Karpas-422 (cell line): ENCODE measurements around the gene CCDC40. TPM values are rescaled to one million over a fixed set of nuclear protein-coding genes. Genes with fewer than 3 reads are reported as not detected.

ENCODE experiments used
- DNase-seq: peaks from one replicate; pipeline ENCODE4 v3.0.0-alpha.2; 2015
- H2AFZ ChIP-seq: fragments of 200-600 bp; sonication (generic); 2 replicates; pipeline ENCODE4 v1.6.1; 2014; ENCODE audit warnings: antibody characterized with exemption, low read length, mixed read lengths
- H3K27ac ChIP-seq: fragments of 200-600 bp; sonication (generic); 2 replicates; pipeline ENCODE4 v1.5.1; 2014; ENCODE audit warnings: mild to moderate bottlenecking, low read length, moderate library complexity
- H3K27me3 ChIP-seq: fragments of 200-600 bp; sonication (generic); 2 replicates; pipeline ENCODE4 v1.6.1; 2014; ENCODE audit warnings: low read length, mixed read lengths
- H3K36me3 ChIP-seq: fragments of 200-600 bp; sonication (generic); 2 replicates; pipeline ENCODE4 v1.6.1; 2014; ENCODE audit warnings: low read length, mixed read lengths; ENCODE audit not compliant: insufficient read depth
- H3K4me1 ChIP-seq: fragments of 200-600 bp; sonication (generic); 2 replicates; pipeline ENCODE4 v1.6.1; 2014; ENCODE audit warnings: mild to moderate bottlenecking, low read length, mixed read lengths
- H3K4me2 ChIP-seq: fragments of 200-600 bp; sonication (generic); 2 replicates; pipeline ENCODE4 v1.6.1; 2014; ENCODE audit warnings: low read length, low read depth, mild to moderate bottlenecking; ENCODE audit not compliant: poor library complexity, severe bottlenecking
- H3K4me3 ChIP-seq: fragments of 200-600 bp; sonication (generic); 2 replicates; pipeline ENCODE4 v1.5.1; 2014; ENCODE audit warnings: mild to moderate bottlenecking, antibody characterized with exemption, low read length, mixed read lengths
- H3K79me2 ChIP-seq: fragments of 200-600 bp; sonication (generic); 2 replicates; pipeline ENCODE4 v1.6.1; 2014; ENCODE audit warnings: mild to moderate bottlenecking, low read length, mixed read lengths
- H3K9ac ChIP-seq: fragments of 200-600 bp; sonication (generic); 2 replicates; pipeline ENCODE4 v1.6.0; 2014; ENCODE audit warnings: low read length
- H3K9me2 ChIP-seq: fragments of 200-600 bp; sonication (generic), shearing (Covaris generic); replicated peaks from 2 replicates; pipeline ENCODE4 v1.6.0; 2014; ENCODE audit warnings: mild to moderate bottlenecking, low read length, moderate library complexity; ENCODE audit not compliant: insufficient read depth
- H3K9me3 ChIP-seq: fragments of 300-700, 200-600 bp; sonication (generic); 2 replicates; pipeline ENCODE4 v1.6.1; 2014; ENCODE audit warnings: low read length, mixed read lengths
- H4K20me1 ChIP-seq: fragments of 200-600 bp; sonication (generic); 2 replicates; pipeline ENCODE4 v1.6.1; 2014; ENCODE audit warnings: mild to moderate bottlenecking, antibody characterized with exemption, low read length, low read depth; ENCODE audit not compliant: insufficient read depth
- small RNA-seq: library from RNA; depleted of rRNA; stranded (forward); fragments of <200 nt; gene quantifications from one replicate; pipeline ENCODE3, GENCODE V24; 2014
- total RNA-seq: library from RNA; depleted of rRNA; stranded (reverse); fragments of >200 nt; shearing (Covaris generic); gene quantifications from 2 replicates; pipeline ENCODE4 v1.2.3, GENCODE V29; 2014; ENCODE audit warnings: low replicate concordance; rRNA removed

The CCDC40 gene
- total RNA-seq, 1 experiment from 2014 or later: not detected

DNA sequence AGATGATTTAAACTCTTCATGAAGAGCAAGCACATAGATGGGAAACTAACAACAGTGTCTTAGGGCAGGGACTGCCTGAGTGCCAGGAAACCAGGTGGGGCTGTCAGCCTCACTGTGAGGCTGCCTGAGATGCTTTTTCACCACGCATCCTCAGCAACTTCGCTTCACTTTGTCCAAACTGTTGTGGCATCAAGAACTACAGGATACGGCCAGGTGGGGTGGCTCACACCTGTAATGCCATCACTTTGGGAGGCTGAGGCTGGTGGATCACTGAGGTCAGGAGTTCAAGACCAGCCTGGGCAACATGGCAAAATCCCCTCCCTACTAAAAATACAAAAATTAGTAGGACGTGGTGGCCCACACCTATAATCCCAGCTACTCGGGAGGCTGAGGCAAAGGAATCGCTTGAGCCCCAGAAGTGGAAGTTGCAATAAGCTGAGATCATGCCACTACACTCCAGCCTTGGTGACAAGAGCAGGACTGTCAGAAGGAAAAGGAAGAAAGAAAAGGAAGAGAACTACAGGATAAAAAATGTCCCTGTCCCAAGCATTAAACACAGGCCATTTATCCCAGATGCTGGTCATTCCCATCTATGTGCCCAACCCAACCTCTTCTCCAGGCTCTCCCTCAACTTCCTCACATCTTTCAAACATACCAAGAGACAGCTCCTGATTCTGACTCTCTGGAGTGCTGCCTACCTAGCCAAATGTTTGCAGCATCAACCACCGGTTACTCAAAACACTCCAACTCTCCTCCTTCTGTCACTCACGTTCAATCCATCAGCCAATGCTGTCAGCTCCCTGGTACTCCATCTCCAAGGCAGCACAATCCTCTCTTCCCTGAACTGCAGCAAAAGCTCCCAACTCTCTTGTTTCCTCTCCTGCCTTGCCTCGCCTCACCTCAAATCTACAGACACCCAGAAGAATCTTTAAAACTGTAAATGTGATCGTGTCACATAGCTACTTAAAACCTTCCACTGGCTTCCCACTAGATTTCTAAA is 108.9 kb downstream of the CCDC40 start:
- peaks cover 51% of the 10 kb centered on the region for H3K79me2 ChIP-seq
- H3K9me2 ChIP-seq: no peaks in the 10 kb centered on the region
- H3K4me1 ChIP-seq: peaks cover 25% of the 10 kb centered on the region
- no peak for DNase-seq
- H3K27me3 ChIP-seq: no peaks in the 10 kb centered on the region
- peak overlapping the region; percentile 98 for H3K4me3 ChIP-seq
- H3K27ac ChIP-seq: no peak overlapping the region
- peaks cover 34% of the 10 kb centered on the region for H3K36me3 ChIP-seq
- no peaks in the 10 kb centered on the region for H3K9me3 ChIP-seq
- peaks cover 42% of the 10 kb centered on the region for H4K20me1 ChIP-seq
- H3K9ac ChIP-seq: peak overlapping the region; percentile 99
- H2AFZ ChIP-seq: no peak overlapping the region
- H3K4me2 ChIP-seq: peak overlapping the region; percentile 94

- H3K4me2 ChIP-seq: peak overlapping the region; percentile 94
- no peaks in the 10 kb centered on the region for H3K27me3 ChIP-seq
- peak; percentile 72 for DNase-seq
- H3K4me3 ChIP-seq: peak overlapping the region; percentile 98
- H2AFZ ChIP-seq: no peak overlapping the region
- no peaks in the 10 kb centered on the region for H3K9me3 ChIP-seq
- H3K9me2 ChIP-seq: no peaks in the 10 kb centered on the region
- H3K9ac ChIP-seq: peak overlapping the region; percentile 99
- peak overlapping the region; percentile 21; the same call in 1 of the 2 replicates for H3K27ac ChIP-seq
- H3K36me3 ChIP-seq: peaks cover 30% of the 10 kb centered on the region
- H3K4me1 ChIP-seq: peaks cover 25% of the 10 kb centered on the region
- H3K79me2 ChIP-seq: peaks cover 48% of the 10 kb centered on the region
- peaks cover 38% of the 10 kb centered on the region for H4K20me1 ChIP-seq
These were observed 109.9 kb downstream of the CCDC40 start for GRCh38 chr17:80146121-80147034.

DNA sequence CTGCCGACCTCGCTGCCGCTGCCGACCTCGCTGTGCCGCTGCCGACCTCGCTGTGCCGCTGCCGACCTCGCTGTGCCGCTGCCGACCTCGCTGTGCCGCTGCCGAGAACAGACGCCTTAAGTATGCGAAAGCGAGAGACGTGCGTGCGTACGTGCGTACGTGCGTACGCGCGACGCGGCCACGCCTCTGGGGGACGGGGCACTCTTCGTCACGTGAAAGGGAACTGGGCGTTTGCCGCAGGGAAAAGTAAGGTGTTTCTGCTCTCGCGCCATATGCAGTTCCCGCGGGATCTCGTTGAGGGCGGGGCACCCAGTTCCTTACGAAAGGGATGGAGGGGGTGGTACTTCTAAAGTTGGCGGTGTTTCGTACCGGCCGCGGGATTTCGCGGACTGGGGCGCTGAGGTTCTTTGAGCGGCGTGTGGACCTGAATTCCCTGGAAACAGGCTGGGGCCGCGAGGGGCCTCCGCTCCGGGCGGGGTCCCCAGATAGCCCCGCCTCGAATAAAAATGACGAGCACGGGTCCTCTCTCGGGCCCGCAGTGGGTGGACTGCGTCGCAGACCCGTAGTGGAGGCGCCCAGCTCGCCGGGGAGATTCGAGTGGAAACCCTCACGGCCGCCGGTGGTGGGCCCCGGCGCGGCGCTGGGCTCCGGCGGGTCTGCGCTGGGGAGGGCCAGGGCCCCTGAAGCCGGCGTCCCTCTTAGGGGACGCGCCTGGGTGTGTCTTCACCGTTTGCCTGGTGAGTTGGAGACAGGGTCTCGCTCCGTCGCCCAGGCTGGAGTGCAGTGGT is 110.8 kb downstream of the CCDC40 start, which contains the start of gene EIF4A3:
Gene EIF4A3, minus strand, starts transcription at position 94 of the 788 bp plus-strand sequence. CDS start 167 bp downstream, outside the sequence.
- peaks cover 32% of the 10 kb centered on the region for H4K20me1 ChIP-seq
- peak within 1 kb of the TSS; percentile 71; the same call in 1 of the 2 replicates for H2AFZ ChIP-seq
- peak within 1 kb of the TSS; percentile 98 for H3K4me3 ChIP-seq
- H3K4me2 ChIP-seq: peak within 1 kb of the TSS; percentile 94
- H3K4me1 ChIP-seq: peaks cover 25% of the 10 kb centered on the region
- DNase-seq: peak; percentile 99
- peak within 1 kb of the TSS; percentile 21; the same call in 1 of the 2 replicates for H3K27ac ChIP-seq
- no peaks in the 10 kb centered on the region for H3K9me3 ChIP-seq
- H3K27me3 ChIP-seq: no peaks in the 10 kb centered on the region
- H3K9me2 ChIP-seq: no peaks in the 10 kb centered on the region
- H3K79me2 ChIP-seq: peaks cover 43% of the 10 kb centered on the region
- peaks cover 25% of the 10 kb centered on the region for H3K36me3 ChIP-seq
- H3K9ac ChIP-seq: peak within 1 kb of the TSS; percentile 99

Small RNA genes within 50 kb of the gene (small RNA-seq; reads per million reads assigned to genes)
- not detected for gene AC087741.2
- gene MIR1268B: not detected

Other genes with a start within 250 kb of the CCDC40 start
- gene CBX8, start 239.6 kb upstream of the CCDC40 start, total RNA-seq: 8.0 and 26.4 TPM in 2 replicates
- gene CBX4, start 197.2 kb upstream of the CCDC40 start, total RNA-seq: 33.3 and 86.5 TPM in 2 replicates
- 0.22 and 1.9 TPM in 2 replicates for gene TBC1D16, start 770 bp upstream of the CCDC40 start, total RNA-seq
- gene GAA, start 64.9 kb downstream of the CCDC40 start, total RNA-seq: 4.3 and 6.2 TPM in 2 replicates
- 90.7 and 93.8 TPM in 2 replicates for gene EIF4A3, start 110.5 kb downstream of the CCDC40 start, total RNA-seq
- gene CARD14, start 133.4 kb downstream of the CCDC40 start, total RNA-seq: 0.07 TPM in 1 of 2 replicates, not detected in the other
- gene SGSH, start 183.7 kb downstream of the CCDC40 start, total RNA-seq: 13.6 and 16.0 TPM in 2 replicates
- 7.4 and 8.1 TPM in 2 replicates for gene SLC26A11, start 183.8 kb downstream of the CCDC40 start, total RNA-seq
- gene RNF213, start 224.2 kb downstream of the CCDC40 start, total RNA-seq: 15.0 and 27.1 TPM in 2 replicates